Large intestine (tissue), 3 donors: Measurements from ENCODE around the gene RALGPS1. TPM values are rescaled to one million over a fixed set of nuclear protein-coding genes. Genes with fewer than 3 reads are reported as not detected.

Experiments
- DNase-seq, 2 donors: peaks; one replicate each; pipeline versions ENCODE4 v3.0.0 to v3.0.0-alpha.2; 2013
- H3K27ac ChIP-seq: one replicate; pipeline ENCODE4 v1.5.1; 2013; ENCODE audit warnings: low read length
- H3K27me3 ChIP-seq: 2 replicates; pipeline ENCODE4 v1.6.1; 2013; ENCODE audit warnings: low read length; ENCODE audit not compliant: control insufficient read depth, insufficient read depth
- H3K36me3 ChIP-seq: 2 replicates; pipeline ENCODE4 v1.6.1; 2013; ENCODE audit warnings: low read length; ENCODE audit not compliant: control insufficient read depth, insufficient read depth
- H3K4me1 ChIP-seq: one replicate; pipeline ENCODE4 v1.6.1; 2013; ENCODE audit warnings: low read length; ENCODE audit not compliant: control insufficient read depth, insufficient read depth
- H3K4me3 ChIP-seq: one replicate; pipeline ENCODE4 v1.5.1; 2013; ENCODE audit warnings: low read length
- H3K9me3 ChIP-seq: one replicate; pipeline ENCODE4 v1.6.1; 2013; ENCODE audit warnings: mild to moderate bottlenecking, low read depth, low read length, moderate library complexity; ENCODE audit not compliant: control insufficient read depth
- WGBS: methylation state at CpG from one replicate; pipeline ENCODE4 v1.1.5; 2013; ENCODE audit warnings: low lambda C conversion rate; ENCODE audit not compliant: insufficient coverage; 5-methylcytosine and 5-hydroxymethylcytosine counted together
- polyA plus RNA-seq: library from polyadenylated mRNA; unstranded; fragments of 120-200 nt; gene quantifications from one replicate; pipeline ENCODE4 v1.2.1, GENCODE V29; 2013

The RALGPS1 gene
- polyA plus RNA-seq, 1 donor: 58.8 TPM

GRCh38 chr9:127205952-127206351 lies 291.4 kb downstream of the RALGPS1 start:
- Histone ChIP-seq H3K27ac (no peak overlapping the region), H3K27me3 (no peaks in the 10 kb centered on the region), H3K36me3 (peaks cover 22% of the 10 kb centered on the region), H3K9me3 (no peaks in the 10 kb centered on the region), H3K4me1 (no peaks in the 10 kb centered on the region), H3K4me3 (no peak overlapping the region)
- no CpG with 5 or more reads among the region's 4 CpGs for WGBS
- no peak for DNase-seq

GRCh38 chr9:127206666-127207065 lies 292.1 kb downstream of the RALGPS1 start:
- H3K9me3 ChIP-seq: no peaks in the 10 kb centered on the region
- H3K27ac ChIP-seq: no peak overlapping the region
- H3K4me1 ChIP-seq: no peaks in the 10 kb centered on the region
- no CpG with 5 or more reads among the region's 3 CpGs for WGBS
- H3K36me3 ChIP-seq: peaks cover 17% of the 10 kb centered on the region
- H3K27me3 ChIP-seq: no peaks in the 10 kb centered on the region
- DNase-seq: no peak
- H3K4me3 ChIP-seq: no peak overlapping the region

- Histone ChIP-seq H3K27me3 (no peaks in the 10 kb centered on the region), H3K4me3 (no peak overlapping the region), H3K4me1 (no peaks in the 10 kb centered on the region), H3K36me3 (peaks cover 17% of the 10 kb centered on the region), H3K27ac (no peak overlapping the region), H3K9me3 (no peaks in the 10 kb centered on the region)
- DNase-seq: no peak
- no CpG with 5 or more reads among the region's 11 CpGs for WGBS
Observed at GRCh38 chr9:127207734-127208410, 293.3 kb downstream of the RALGPS1 start.

GRCh38 chr9:127208416-127208815 lies 293.8 kb downstream of the RALGPS1 start:
- no peaks in the 10 kb centered on the region for H3K9me3 ChIP-seq
- whole genome bisulfite sequencing: no CpG with 5 or more reads among the region's 8 CpGs
- DNase-seq: no peak

GRCh38 chr9:127209220-127209619 lies 294.6 kb downstream of the RALGPS1 start:
- WGBS: 90% methylated on average over 2 of the region's 7 CpGs
- no peak for DNase-seq
- no peak overlapping the region for H3K4me3 ChIP-seq

More at GRCh38 chr9:127208416-127208815, 293.8 kb downstream of the RALGPS1 start:
- Histone ChIP-seq H3K4me3 (no peak overlapping the region), H3K27me3 (no peaks in the 10 kb centered on the region), H3K27ac (no peak overlapping the region), H3K4me1 (no peaks in the 10 kb centered on the region), H3K36me3 (peaks cover 17% of the 10 kb centered on the region)

GRCh38 chr9:127209948-127210640 lies 295.5 kb downstream of the RALGPS1 start:
- Histone ChIP-seq H3K4me1 (no peaks in the 10 kb centered on the region), H3K27me3 (no peaks in the 10 kb centered on the region), H3K4me3 (no peak overlapping the region), H3K36me3 (peaks cover 21% of the 10 kb centered on the region), H3K27ac (no peak overlapping the region), H3K9me3 (no peaks in the 10 kb centered on the region)
- no peak for DNase-seq
- WGBS: no CpG with 5 or more reads among the region's 18 CpGs

More at GRCh38 chr9:127209220-127209619, 294.6 kb downstream of the RALGPS1 start:
- Histone ChIP-seq H3K27me3 (no peaks in the 10 kb centered on the region), H3K27ac (no peak overlapping the region), H3K9me3 (no peaks in the 10 kb centered on the region), H3K36me3 (peaks cover 17% of the 10 kb centered on the region), H3K4me1 (no peaks in the 10 kb centered on the region)

GRCh38 chr9:127210851-127211730 lies 296.5 kb downstream of the RALGPS1 start:
- no peaks in the 10 kb centered on the region for H3K9me3 ChIP-seq
- H3K4me1 ChIP-seq: no peaks in the 10 kb centered on the region
- no peak overlapping the region for H3K27ac ChIP-seq
- no peak for DNase-seq
- no peak overlapping the region for H3K4me3 ChIP-seq
- WGBS: no CpG with 5 or more reads among the region's 20 CpGs
- H3K36me3 ChIP-seq: peaks cover 26% of the 10 kb centered on the region
- no peaks in the 10 kb centered on the region for H3K27me3 ChIP-seq

- H3K27ac ChIP-seq: no peak overlapping the region
- 100% methylated on average over 1 of the region's 11 CpGs for WGBS
- no peak overlapping the region for H3K4me3 ChIP-seq
- no peak for DNase-seq
- H3K36me3 ChIP-seq: peaks cover 32% of the 10 kb centered on the region
- H3K27me3 ChIP-seq: no peaks in the 10 kb centered on the region
- H3K4me1 ChIP-seq: no peaks in the 10 kb centered on the region
- no peaks in the 10 kb centered on the region for H3K9me3 ChIP-seq
Observed at GRCh38 chr9:127211983-127212382, 297.4 kb downstream of the RALGPS1 start.

GRCh38 chr9:127212453-127212852 lies 297.9 kb downstream of the RALGPS1 start:
- Histone ChIP-seq H3K4me1 (no peaks in the 10 kb centered on the region), H3K27ac (no peak overlapping the region), H3K9me3 (no peaks in the 10 kb centered on the region), H3K27me3 (no peaks in the 10 kb centered on the region), H3K4me3 (no peak overlapping the region), H3K36me3 (peaks cover 32% of the 10 kb centered on the region)
- WGBS: no CpG with 5 or more reads among the region's 9 CpGs
- DNase-seq: no peak

GRCh38 chr9:127213859-127214258 lies 299.3 kb downstream of the RALGPS1 start:
- DNase-seq: no peak
- Histone ChIP-seq H3K27me3 (no peaks in the 10 kb centered on the region), H3K4me1 (no peaks in the 10 kb centered on the region), H3K36me3 (peaks cover 28% of the 10 kb centered on the region), H3K27ac (no peak overlapping the region), H3K9me3 (no peaks in the 10 kb centered on the region), H3K4me3 (no peak overlapping the region)
- no CpG with 5 or more reads among the region's 4 CpGs for WGBS
